Measurements from ENCODE around the gene ZBTB17.

Gene ZBTB17

GRCh38 chr1:15911927-15912326 is 64.0 kb downstream of the ZBTB17 start:
- Histone ChIP-seq H3K4me1 (ENCODE audit: insufficient read depth, low read length) (no peaks in the 10 kb centered on the region), H3K9me3 (ENCODE audit: insufficient read depth, low read length, severe bottlenecking) (no peaks in the 10 kb centered on the region), H3K27ac (ENCODE audit: low read length) (no peak overlapping the region), H3K36me3 (ENCODE audit: insufficient read depth, low read length) (peaks cover 94% of the 10 kb centered on the region), H2AFZ (ENCODE audit: low read depth, low read length) (no peak overlapping the region), H4K20me1 (ENCODE audit: insufficient read depth, low read length) (peaks cover 63% of the 10 kb centered on the region; the same call in 1 of the 2 replicates), H3K4me2 (ENCODE audit: insufficient read depth, low read length) (no peak overlapping the region), H3K79me2 (ENCODE audit: insufficient read depth, low read length) (peaks cover 96% of the 10 kb centered on the region), H3K9ac (ENCODE audit: low read depth, low read length) (no peak overlapping the region), H3K27me3 (ENCODE audit: insufficient read depth, low read length, poor library complexity) (no peaks in the 10 kb centered on the region), H3K4me3 (ENCODE audit: low read depth in 1 of 2, low read length in 2 of 2) (no peak overlapping the region)
- TF ChIP-seq EZH2 (IDR thresholded peaks at IDR 0.05; ENCODE audit: borderline replicate concordance, low read depth, low read length, severe bottlenecking) (no peak), CTCF (IDR thresholded peaks at IDR 0.05; ENCODE audit: borderline replicate concordance, extremely low read depth, low read length, poor library complexity, severe bottlenecking) (no peak)
- ATAC-seq (ENCODE audit: insufficient read depth, low read depth) (no peak), DNase-seq (no peak)

GRCh38 chr1:15911141-15911540 is 64.8 kb downstream of the ZBTB17 start:
- no peak for TF ChIP-seq CTCF (IDR thresholded peaks at IDR 0.05; ENCODE audit: borderline replicate concordance, extremely low read depth, low read length, poor library complexity, severe bottlenecking)
- TF ChIP-seq EZH2 (IDR thresholded peaks at IDR 0.05; ENCODE audit: borderline replicate concordance, low read depth, low read length, severe bottlenecking) = no peak
- H3K4me3 ChIP-seq (ENCODE audit: low read depth in 1 of 2, low read length in 2 of 2) = no peak overlapping the region
- peaks cover 94% of the 10 kb centered on the region for H3K36me3 ChIP-seq (ENCODE audit: insufficient read depth, low read length)
- no peak overlapping the region for H2AFZ ChIP-seq (ENCODE audit: low read depth, low read length)
- no peak overlapping the region for H3K9ac ChIP-seq (ENCODE audit: low read depth, low read length)
- DNase-seq = no peak
- H3K27me3 ChIP-seq (ENCODE audit: insufficient read depth, low read length, poor library complexity) = no peaks in the 10 kb centered on the region
- peaks cover 96% of the 10 kb centered on the region for H3K79me2 ChIP-seq (ENCODE audit: insufficient read depth, low read length)
- ATAC-seq (ENCODE audit: insufficient read depth, low read depth) = no peak
- peaks cover 67% of the 10 kb centered on the region for H4K20me1 ChIP-seq (ENCODE audit: insufficient read depth, low read length)
- H3K9me3 ChIP-seq (ENCODE audit: insufficient read depth, low read length, severe bottlenecking) = no peaks in the 10 kb centered on the region
- H3K4me2 ChIP-seq (ENCODE audit: insufficient read depth, low read length) = no peak overlapping the region
- no peaks in the 10 kb centered on the region for H3K4me1 ChIP-seq (ENCODE audit: insufficient read depth, low read length)
- H3K27ac ChIP-seq (ENCODE audit: low read length) = no peak overlapping the region

- TF ChIP-seq EZH2 (IDR thresholded peaks at IDR 0.05; ENCODE audit: borderline replicate concordance, low read depth, low read length, severe bottlenecking) (no peak), CTCF (IDR thresholded peaks at IDR 0.05; ENCODE audit: borderline replicate concordance, extremely low read depth, low read length, poor library complexity, severe bottlenecking) (no peak)
- Histone ChIP-seq H2AFZ (ENCODE audit: low read depth, low read length) (no peak overlapping the region), H3K27ac (ENCODE audit: low read length) (no peak overlapping the region), H3K9me3 (ENCODE audit: insufficient read depth, low read length, severe bottlenecking) (no peaks in the 10 kb centered on the region), H3K4me2 (ENCODE audit: insufficient read depth, low read length) (no peak overlapping the region), H4K20me1 (ENCODE audit: insufficient read depth, low read length) (peaks cover 79% of the 10 kb centered on the region), H3K4me3 (ENCODE audit: low read depth in 1 of 2, low read length in 2 of 2) (no peak overlapping the region), H3K79me2 (ENCODE audit: insufficient read depth, low read length) (peaks cover 95% of the 10 kb centered on the region), H3K27me3 (ENCODE audit: insufficient read depth, low read length, poor library complexity) (no peaks in the 10 kb centered on the region), H3K36me3 (ENCODE audit: insufficient read depth, low read length) (peaks cover 82% of the 10 kb centered on the region), H3K4me1 (ENCODE audit: insufficient read depth, low read length) (no peaks in the 10 kb centered on the region), H3K9ac (ENCODE audit: low read depth, low read length) (no peak overlapping the region)
- ATAC-seq (ENCODE audit: insufficient read depth, low read depth) (no peak), DNase-seq (no peak)
Measured at GRCh38 chr1:15908597-15908996, 67.3 kb downstream of the ZBTB17 start.

GRCh38 chr1:15902882-15903281 is 73.0 kb downstream of the ZBTB17 start:
- ATAC-seq (ENCODE audit: insufficient read depth, low read depth) (no peak), DNase-seq (no peak)
- H3K4me2 ChIP-seq (ENCODE audit: insufficient read depth, low read length) = no peak overlapping the region

More at GRCh38 chr1:15902882-15903281, 73.0 kb downstream of the ZBTB17 start:
- Histone ChIP-seq H3K27me3 (ENCODE audit: insufficient read depth, low read length, poor library complexity) (no peaks in the 10 kb centered on the region), H3K79me2 (ENCODE audit: insufficient read depth, low read length) (peaks cover 99% of the 10 kb centered on the region), H3K4me1 (ENCODE audit: insufficient read depth, low read length) (no peaks in the 10 kb centered on the region), H3K36me3 (ENCODE audit: insufficient read depth, low read length) (peaks cover 55% of the 10 kb centered on the region), H3K27ac (ENCODE audit: low read length) (no peak overlapping the region), H3K9ac (ENCODE audit: low read depth, low read length) (no peak overlapping the region), H3K9me3 (ENCODE audit: insufficient read depth, low read length, severe bottlenecking) (no peaks in the 10 kb centered on the region), H4K20me1 (ENCODE audit: insufficient read depth, low read length) (peaks cover 90% of the 10 kb centered on the region), H3K4me3 (ENCODE audit: low read depth in 1 of 2, low read length in 2 of 2) (no peak overlapping the region), H2AFZ (ENCODE audit: low read depth, low read length) (no peak overlapping the region)
- no peak for TF ChIP-seq EZH2 (IDR thresholded peaks at IDR 0.05; ENCODE audit: borderline replicate concordance, low read depth, low read length, severe bottlenecking)
- TF ChIP-seq CTCF (IDR thresholded peaks at IDR 0.05; ENCODE audit: borderline replicate concordance, extremely low read depth, low read length, poor library complexity, severe bottlenecking) = no peak
